HG03432 (cell line): ENCODE measurements around the gene MT4.

ENCODE experiments used
- ATAC-seq: cut with Tn5 transposase; IDR thresholded peaks from one replicate; pipeline ENCODE4 v1.9.1; 2021; ENCODE audit warnings: mild to moderate bottlenecking, moderate library complexity; ENCODE audit not compliant: unreplicated experiment

MT4 gene

GRCh38 chr16:56601325-56601724, 36.5 kb downstream of the MT4 start:
- ATAC-seq, result no peak

GRCh38 chr16:56603589-56603988, 38.7 kb downstream of the MT4 start:
- no peak for ATAC-seq

GRCh38 chr16:56604966-56605365, 40.1 kb downstream of the MT4 start:
- no peak for ATAC-seq

GRCh38 chr16:56605475-56605874, 40.6 kb downstream of the MT4 start:
- ATAC-seq, result no peak

GRCh38 chr16:56606071-56606475, 41.2 kb downstream of the MT4 start:
- no peak for ATAC-seq

GRCh38 chr16:56606476-56607108, 41.7 kb downstream of the MT4 start:
- ATAC-seq, result no peak

- no peak for ATAC-seq
These were observed 42.3 kb downstream of the MT4 start for GRCh38 chr16:56607109-56607618.

GRCh38 chr16:56607675-56608042, 42.8 kb downstream of the MT4 start:
- ATAC-seq, result no peak

GRCh38 chr16:56608043-56608875, 43.4 kb downstream of the MT4 start, which contains the start of gene MT2A:
TSS of gene MT2A (plus strand) at chr16:56608584. CDS start at chr16:56608656, 72 bp downstream.
- ATAC-seq, result peak; percentile 93

GRCh38 chr16:56608876-56609462, 44.1 kb downstream of the MT4 start:
- no peak for ATAC-seq

- ATAC-seq, result peak; percentile 33
These were observed 44.6 kb downstream of the MT4 start for GRCh38 chr16:56609463-56609921.

GRCh38 chr16:56610017-56610608, 45.2 kb downstream of the MT4 start:
- peak; percentile 18 for ATAC-seq

GRCh38 chr16:56610609-56611111, 45.8 kb downstream of the MT4 start:
- no peak for ATAC-seq

GRCh38 chr16:56611281-56611833, 46.5 kb downstream of the MT4 start:
- no peak for ATAC-seq

- ATAC-seq, result no peak
These were observed 48.8 kb downstream of the MT4 start for GRCh38 chr16:56613706-56614105.

- no peak for ATAC-seq
These were observed 49.7 kb downstream of the MT4 start for GRCh38 chr16:56614549-56614991.

GRCh38 chr16:56615353-56615752, 50.5 kb downstream of the MT4 start:
- no peak for ATAC-seq

GRCh38 chr16:56616608-56617211, 51.8 kb downstream of the MT4 start:
- no peak for ATAC-seq

GRCh38 chr16:56617212-56618085, 52.6 kb downstream of the MT4 start:
- ATAC-seq, result peak; percentile 69
